Osteoblast (primary cell): Measurements from ENCODE around the gene CYTIP. TPM values are rescaled to one million over a fixed set of nuclear protein-coding genes. Genes with fewer than 3 reads are reported as not detected.
A peak's percentile ranks its signal among the peaks of the same experiment; 100 is the strongest.

ENCODE experiments used
- DNase-seq: peaks from one replicate; pipeline ENCODE4 v3.0.0; 2011; ENCODE audit warnings: low spot score, mixed read lengths; ENCODE audit not compliant: insufficient read length; ENCODE audit errors: missing footprints
- H2AFZ ChIP-seq: 2 replicates; pipeline ENCODE4 v1.6.0; 2011; ENCODE audit warnings: mild to moderate bottlenecking, low read length
- H3K27ac ChIP-seq: 2 replicates; pipeline ENCODE4 v1.5.1; 2011; ENCODE audit warnings: mild to moderate bottlenecking, low read depth, low read length, moderate library complexity
- H3K27me3 ChIP-seq: 2 replicates; pipeline ENCODE4 v1.6.0; 2012; ENCODE audit warnings: mild to moderate bottlenecking, control low read depth, inconsistent platforms, low read length, moderate library complexity; ENCODE audit not compliant: insufficient read depth
- H3K36me3 ChIP-seq: 2 replicates; pipeline ENCODE4 v1.5.1; 2011; ENCODE audit warnings: mild to moderate bottlenecking, low read length, control low read depth, moderate library complexity; ENCODE audit not compliant: insufficient read depth
- H3K4me1 ChIP-seq: 2 replicates; pipeline ENCODE4 v1.5.1; 2011; ENCODE audit warnings: mild to moderate bottlenecking, low read length, control low read depth, moderate library complexity; ENCODE audit not compliant: insufficient read depth
- H3K4me2 ChIP-seq: 2 replicates; pipeline ENCODE4 v1.6.0; 2011; ENCODE audit warnings: mild to moderate bottlenecking, low read length; ENCODE audit not compliant: insufficient read depth
- H3K4me3 ChIP-seq: fragments of 200-600 bp; sonication (generic); 3 replicates; pipeline ENCODE4 v1.5.1; 2012; ENCODE audit warnings: mild to moderate bottlenecking, low read length, inconsistent platforms; ENCODE audit not compliant: insufficient read depth
- H3K79me2 ChIP-seq: 2 replicates; pipeline ENCODE4 v1.6.0; 2012; ENCODE audit warnings: mild to moderate bottlenecking, low read length, control low read depth, inconsistent platforms; ENCODE audit not compliant: insufficient read depth
- H3K9me3 ChIP-seq: 2 replicates; pipeline ENCODE4 v1.5.1; 2011; ENCODE audit warnings: low read depth, low read length, control low read depth
- H4K20me1 ChIP-seq: 2 replicates; pipeline ENCODE4 v1.6.0; 2012; ENCODE audit warnings: mild to moderate bottlenecking, low read length, control low read depth; ENCODE audit not compliant: insufficient read depth
- CTCF ChIP-seq: IDR thresholded peaks from 2 replicates; pipeline ENCODE4 v1.5.1; 2011; ENCODE audit warnings: mild to moderate bottlenecking, low read depth, low read length, moderate library complexity; ENCODE audit errors: extremely low read depth
- total RNA-seq: library from RNA; depleted of rRNA; stranded (reverse); fragments of >200 nt; gene quantifications from 2 replicates; pipeline ENCODE4 v1.2.3, GENCODE V29; 2012

CYTIP gene
- total RNA-seq, 1 donor: 1.4 TPM

GRCh38 chr2:157439824-157440186 lies 4.1 kb downstream of the CYTIP start:
- no peak for DNase-seq
- H3K9me3 ChIP-seq: no peaks in the 10 kb centered on the region
- no peak overlapping the region for H2AFZ ChIP-seq
- TF ChIP-seq CTCF: no peak
- peaks cover 3% of the 10 kb centered on the region for H3K4me1 ChIP-seq
- no peak overlapping the region for H3K4me3 ChIP-seq
- no peak overlapping the region for H3K27ac ChIP-seq
- H3K4me2 ChIP-seq: no peak overlapping the region
- no peaks in the 10 kb centered on the region for H4K20me1 ChIP-seq
- peaks cover 19% of the 10 kb centered on the region for H3K27me3 ChIP-seq
- no peaks in the 10 kb centered on the region for H3K79me2 ChIP-seq
- no peaks in the 10 kb centered on the region for H3K36me3 ChIP-seq

- H3K27ac ChIP-seq: no peak overlapping the region
- no peak overlapping the region for H3K4me2 ChIP-seq
- H3K79me2 ChIP-seq: no peaks in the 10 kb centered on the region
- H3K4me3 ChIP-seq: no peak overlapping the region
- peaks cover 4% of the 10 kb centered on the region for H3K4me1 ChIP-seq
- no peak overlapping the region for H2AFZ ChIP-seq
- no peak for TF ChIP-seq CTCF
- H3K27me3 ChIP-seq: peaks cover 19% of the 10 kb centered on the region
- H3K9me3 ChIP-seq: no peaks in the 10 kb centered on the region
- no peaks in the 10 kb centered on the region for H3K36me3 ChIP-seq
- no peaks in the 10 kb centered on the region for H4K20me1 ChIP-seq
- peak; percentile 13 for DNase-seq
Measured at GRCh38 chr2:157438863-157439823, 4.7 kb downstream of the CYTIP start.

GRCh38 chr2:157433394-157433793 lies 10.5 kb downstream of the CYTIP start:
- H3K4me3 ChIP-seq: no peak overlapping the region
- H3K9me3 ChIP-seq: no peaks in the 10 kb centered on the region
- peak overlapping the region; percentile 15 for H3K4me2 ChIP-seq
- peaks cover 15% of the 10 kb centered on the region for H3K4me1 ChIP-seq
- H3K79me2 ChIP-seq: no peaks in the 10 kb centered on the region
- H3K36me3 ChIP-seq: no peaks in the 10 kb centered on the region
- H3K27me3 ChIP-seq: peaks cover 2% of the 10 kb centered on the region
- no peak for TF ChIP-seq CTCF
- no peak overlapping the region for H2AFZ ChIP-seq
- DNase-seq: peak; percentile 8
- no peaks in the 10 kb centered on the region for H4K20me1 ChIP-seq
- H3K27ac ChIP-seq: no peak overlapping the region

- TF ChIP-seq CTCF: no peak
- Histone ChIP-seq H3K79me2 (no peaks in the 10 kb centered on the region), H3K4me1 (peaks cover 15% of the 10 kb centered on the region), H3K4me3 (no peak overlapping the region), H3K4me2 (peak overlapping the region; percentile 15), H3K27ac (no peak overlapping the region), H2AFZ (peak overlapping the region; percentile 55), H4K20me1 (no peaks in the 10 kb centered on the region), H3K9me3 (no peaks in the 10 kb centered on the region), H3K27me3 (no peaks in the 10 kb centered on the region), H3K36me3 (no peaks in the 10 kb centered on the region)
- DNase-seq: no peak
Measured at GRCh38 chr2:157432475-157433106, 11.3 kb downstream of the CYTIP start.
